Measurements from ENCODE around the gene CASKIN2. TPM values are rescaled to one million over a fixed set of nuclear protein-coding genes. Genes with fewer than 3 reads are reported as not detected.

The CASKIN2 gene
- total and polyA plus RNA-seq, 10 of the 15 experiments (the other 5 are each of a cell fraction or from before 2014, with no cell fraction given) = 0.02 to 2.7 (median 0.44) TPM; not detected in 1

- POLR2A ChIA-PET = interaction anchor here (0.6 kb wide), 1 partner anchor 125 kb away, joined by 3 read pairs; no protein-coding TSS in a partner anchor
- Histone ChIP-seq H3K4me2 (ENCODE audit: control insufficient read depth, insufficient read depth) (no peak overlapping the region), H2AFZ (ENCODE audit: control insufficient read depth, low read depth, low read length) (no peak overlapping the region), H3K27me3 (replicated peaks in 1 of 2; ENCODE audit: control insufficient read depth in 2 of 2, insufficient read depth in 2 of 2, low read length in 1 of 2) (no peaks in the 10 kb centered on the region), H3K79me2 (ENCODE audit: control insufficient read depth, insufficient read depth, low read length) (no peaks in the 10 kb centered on the region), H3K27ac (ENCODE audit: control insufficient read depth, insufficient read depth) (no peak overlapping the region), H3K9ac (ENCODE audit: control insufficient read depth, insufficient read depth, low read length) (no peak overlapping the region), H3K4me3 (no peak overlapping the region), H3K4me1 (ENCODE audit: control insufficient read depth, insufficient read depth, low read length) (peaks cover 11% of the 10 kb centered on the region), H3K9me3 (replicated peaks; ENCODE audit: control insufficient read depth, insufficient read depth, low read length) (no peaks in the 10 kb centered on the region), H4K20me1 (ENCODE audit: control insufficient read depth, insufficient read depth) (no peaks in the 10 kb centered on the region), H3K36me3 (ENCODE audit: control insufficient read depth in 2 of 2, insufficient read depth in 2 of 2, low read length in 1 of 2) (no peaks in the 10 kb centered on the region)
- 57% methylated on average over 7 of the region's 7 CpGs for WGBS (ENCODE audit: insufficient coverage, insufficient replicate concordance, low lambda C conversion rate, missing lambda C conversion rate)
- CTCF ChIA-PET = no interaction called here
- ATAC-seq (no peak), FAIRE-seq (no peak), DNase-seq (ENCODE audit: low read depth, low spot score) (no peak)
- SMC1A ChIA-PET (ENCODE audit: uncharacterized antibody, unreplicated experiment) = no interaction called here
- intact Hi-C loops (cut with micrococcal nuclease; ENCODE audit: unreplicated experiment) (no loop called here), in situ Hi-C loops (cut with MboI) (no loop called here)
- no TSS peak for BruUV-seq (replicated peaks)
- RAD21 ChIA-PET (ENCODE audit: unreplicated experiment) = interaction anchor here (0.7 kb wide), 1 partner anchor 216 kb away, joined by 3 read pairs; no protein-coding TSS in a partner anchor
- TF ChIP-seq POLR2A (IDR thresholded peaks at IDR 0.05; ENCODE audit: low read depth, low read length) (no peak), BRCA1 (IDR thresholded peaks at IDR 0.05; ENCODE audit: low read depth, low read length) (no peak), ZBTB4 (CRISPR knock-in tag; IDR thresholded peaks at IDR 0.05) (no peak), RFX5 (IDR thresholded peaks at IDR 0.05; ENCODE audit: low read depth, low read length) (no peak), IRF5 (IDR thresholded peaks at IDR 0.05; ENCODE audit: borderline replicate concordance) (no peak)
Observed at GRCh38 chr17:75531721-75532072, 16.4 kb upstream of the CASKIN2 start.

All from GM12878 (cell line).